NCI-H128 (cell line): Measurements from ENCODE around the gene RACGAP1.
"Not testable (repeated sequence)": the region's sequence is repeated elsewhere in the genome, so short reads cannot be mapped to it uniquely, and the experiment has no call there.

Experiments
- DNase-seq: peaks from one replicate; lab custom pipeline; 2025; ENCODE audit not compliant: unreplicated experiment; lab: John Stamatoyannopoulos, UW

RACGAP1 gene

DNA sequence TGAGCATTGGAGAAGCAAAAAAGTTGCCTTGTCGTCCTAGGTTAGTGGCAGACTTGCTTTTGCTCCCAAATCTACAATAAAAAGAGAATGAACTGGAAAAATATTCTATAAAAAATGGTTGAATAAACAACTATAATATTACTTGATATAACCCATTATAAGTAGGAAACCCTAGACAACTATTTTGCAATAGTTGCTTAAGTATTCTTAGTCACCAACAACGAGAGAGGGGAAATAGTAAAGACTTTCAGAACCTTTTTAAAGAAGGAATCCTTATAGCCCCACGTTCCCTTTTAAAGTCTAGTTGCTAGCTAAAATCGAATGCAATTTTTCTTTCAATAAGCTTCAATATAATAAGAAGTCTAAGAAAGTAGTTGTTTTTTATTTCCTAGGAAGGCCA, 35.0 kb downstream of the RACGAP1 start:
- no peak for DNase-seq

DNA sequence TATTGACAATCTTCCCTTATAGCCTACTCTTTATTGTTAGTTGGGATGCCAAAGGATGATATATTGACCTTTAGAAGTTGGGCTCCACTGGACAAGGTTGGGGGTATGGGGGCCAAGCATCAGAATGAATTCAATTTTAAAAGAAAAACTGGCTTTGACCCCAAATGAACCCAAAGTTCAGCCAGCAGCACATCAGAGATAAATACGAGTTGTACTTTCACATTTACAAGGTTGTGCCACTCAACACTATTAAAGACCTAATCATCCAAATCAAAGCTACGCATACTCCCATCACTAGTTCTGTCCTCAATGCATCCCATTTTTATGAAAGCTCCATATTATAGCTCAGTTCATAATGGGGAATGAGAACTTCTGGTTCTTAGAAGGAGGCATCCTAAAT, 35.9 kb downstream of the RACGAP1 start:
- DNase-seq, result not testable (repeated sequence)

DNA sequence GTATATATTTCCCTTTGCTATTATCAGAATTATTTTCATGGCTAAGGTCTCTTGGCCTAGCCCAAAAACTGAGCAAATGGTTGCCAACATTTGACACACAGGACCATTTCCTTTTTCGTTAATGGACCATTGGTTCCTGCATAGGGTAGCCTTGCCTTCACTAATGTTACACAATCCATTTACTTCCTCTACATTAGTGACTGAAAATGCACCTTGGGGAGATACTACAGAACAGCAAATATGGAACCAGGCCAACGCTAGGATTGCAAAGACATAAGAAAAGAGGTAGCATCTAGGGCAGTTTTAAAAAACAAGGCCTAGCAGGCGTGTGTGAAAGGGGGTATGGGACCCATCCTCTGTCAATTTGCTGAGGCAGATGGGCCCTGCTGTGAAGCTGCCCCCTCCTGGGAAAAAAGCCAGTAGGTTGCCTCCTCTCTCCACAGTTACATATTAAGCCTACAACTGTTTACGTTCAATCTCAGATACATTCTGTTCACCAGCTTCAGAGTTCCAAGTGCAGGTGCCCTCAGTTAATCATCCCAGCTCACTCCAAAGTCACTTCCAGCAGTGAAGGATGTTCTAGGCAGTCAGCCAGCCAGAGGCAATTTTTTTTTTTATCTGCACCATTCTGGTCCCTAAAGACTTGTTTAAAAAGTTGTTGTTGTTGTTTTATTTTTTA, 37.5 kb downstream of the RACGAP1 start:
- DNase-seq, result no peak

DNA sequence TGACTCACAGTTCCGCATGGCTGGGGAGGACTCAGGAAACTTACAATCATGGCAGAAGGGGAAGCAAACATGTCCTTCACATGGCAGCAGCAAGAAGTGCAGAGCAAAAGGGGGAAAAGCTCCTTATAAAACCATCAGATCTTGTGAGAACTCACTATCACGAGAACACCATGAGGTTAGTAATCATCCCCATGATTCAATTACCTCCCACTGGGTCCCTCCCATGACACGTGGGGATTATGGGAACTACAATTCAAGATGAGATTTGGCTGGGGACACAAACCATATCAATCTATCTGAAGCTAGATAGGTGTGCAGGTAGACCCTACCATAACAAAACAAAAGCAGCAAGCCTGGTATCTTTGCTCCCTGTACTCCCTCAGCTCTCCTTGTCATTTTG, 38.8 kb downstream of the RACGAP1 start:
- not testable (repeated sequence) for DNase-seq

DNA sequence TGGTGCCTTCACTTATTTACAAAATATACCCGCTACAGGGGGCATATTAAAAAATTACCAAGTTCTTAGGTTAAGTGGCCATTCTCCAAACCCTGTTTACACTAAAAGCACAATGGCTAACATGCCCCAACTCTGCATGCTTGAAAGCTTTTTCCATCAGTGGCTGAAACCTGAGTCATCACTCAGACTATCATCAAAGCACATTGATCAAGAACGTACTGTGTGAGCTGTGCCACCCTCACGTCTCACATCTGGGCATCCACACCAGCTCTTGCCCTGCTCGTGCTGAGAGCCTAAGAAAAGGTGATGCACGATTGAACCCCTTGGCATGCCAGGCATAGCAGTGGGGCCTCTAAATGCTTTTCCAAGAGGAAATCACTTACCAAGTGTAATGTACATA, 39.3 kb downstream of the RACGAP1 start:
- DNase-seq, result peak; percentile 74

DNA sequence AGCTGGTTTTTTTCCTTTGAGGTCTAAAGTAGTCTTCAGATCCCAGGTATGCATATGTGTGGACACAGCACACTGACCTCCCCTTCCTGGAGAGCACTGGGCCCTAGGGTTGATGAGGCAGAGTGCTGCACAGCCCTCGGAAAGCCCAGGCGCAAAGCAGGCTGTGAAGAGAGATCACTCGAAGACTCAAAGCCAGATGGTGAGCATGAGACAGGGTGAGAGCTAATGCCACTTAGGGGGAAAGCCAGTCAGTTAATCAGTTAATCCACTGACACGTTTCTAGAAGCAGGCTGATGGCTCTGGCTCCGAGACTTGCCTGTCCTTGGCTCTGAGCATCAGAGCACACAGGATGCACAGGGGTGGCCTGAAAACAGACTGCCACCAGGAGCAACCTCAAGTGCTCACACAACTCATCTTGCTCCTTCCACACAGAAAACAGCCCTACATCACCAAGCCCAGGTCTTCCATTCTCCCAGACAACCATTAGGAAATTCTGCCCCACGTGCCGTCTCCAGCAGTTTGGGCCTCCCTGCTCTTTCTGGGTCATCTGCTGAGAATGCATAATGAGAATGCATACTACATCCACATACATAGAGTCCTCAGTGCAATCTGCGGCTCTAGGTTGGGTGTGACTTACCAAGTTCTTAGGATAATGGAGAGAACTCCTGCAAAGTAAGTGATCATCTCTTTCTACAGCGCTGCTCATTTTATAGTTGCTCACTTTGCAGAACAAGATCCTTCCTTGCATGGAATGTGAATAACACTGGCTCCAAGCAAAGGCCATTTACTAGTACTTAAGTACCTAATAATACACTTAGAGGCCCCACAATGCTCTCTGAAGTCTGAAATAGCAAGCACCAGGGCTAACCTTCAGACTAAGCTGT, 40.6 kb downstream of the RACGAP1 start:
- no peak for DNase-seq

DNA sequence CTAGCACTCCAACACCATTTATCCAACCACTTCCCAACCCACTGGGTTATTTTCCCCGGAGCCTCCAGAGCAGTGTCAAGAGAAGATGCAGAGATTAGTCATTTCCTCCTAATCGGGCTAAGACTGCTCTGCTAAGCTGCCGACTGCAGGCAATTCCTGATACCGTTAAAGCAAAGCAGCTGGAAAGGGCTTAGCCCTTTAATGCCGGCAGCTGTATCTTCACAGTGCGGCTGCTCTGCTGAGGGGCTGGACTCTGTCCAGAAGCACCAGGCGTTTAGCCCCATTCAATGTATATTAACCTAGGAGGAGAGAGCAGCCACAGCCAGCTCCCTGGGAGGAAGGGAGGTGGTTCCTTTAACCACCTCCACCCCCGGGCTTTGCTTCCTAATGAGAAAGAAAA, 41.4 kb downstream of the RACGAP1 start:
- no peak for DNase-seq

DNA sequence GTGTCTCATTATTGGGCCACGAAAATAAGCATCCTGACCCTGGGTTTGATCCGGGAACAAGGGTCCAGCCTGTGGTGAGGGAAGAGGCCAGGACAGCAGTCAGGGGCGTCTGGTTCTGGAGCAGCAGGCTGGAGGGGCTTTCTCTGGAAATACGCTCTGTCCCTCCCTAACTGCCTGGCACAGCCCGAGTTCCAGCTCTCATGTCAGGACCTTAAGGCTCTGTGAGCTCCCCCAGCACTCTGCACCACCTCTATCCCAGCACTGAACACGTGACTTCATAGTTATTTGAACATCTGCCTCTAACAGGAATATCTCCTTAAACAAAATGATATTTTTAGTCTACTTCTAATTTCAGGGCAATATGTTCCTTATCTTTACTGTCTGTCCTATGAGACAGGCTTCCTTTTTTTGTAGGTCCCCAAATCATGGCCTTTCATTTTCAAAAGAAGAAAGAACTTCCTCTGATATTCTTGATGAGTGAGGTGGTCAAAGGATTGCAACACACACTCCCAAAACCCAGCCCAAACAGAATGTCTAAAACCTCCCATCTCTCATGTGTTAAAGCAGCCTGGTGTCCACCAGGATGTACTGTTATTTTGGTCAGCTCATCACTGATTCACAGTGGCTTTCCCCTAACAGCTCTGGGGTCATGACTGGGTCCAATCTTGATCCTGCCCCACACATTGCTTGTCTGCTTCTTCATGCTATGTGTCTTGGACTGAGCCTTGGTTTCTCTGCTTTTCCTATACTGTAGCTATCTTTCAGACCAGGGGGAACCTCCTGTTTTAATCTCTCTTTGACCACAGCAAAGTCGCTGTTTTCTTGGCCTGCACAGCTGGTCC, 42.8 kb downstream of the RACGAP1 start:
- DNase-seq, result no peak

DNA sequence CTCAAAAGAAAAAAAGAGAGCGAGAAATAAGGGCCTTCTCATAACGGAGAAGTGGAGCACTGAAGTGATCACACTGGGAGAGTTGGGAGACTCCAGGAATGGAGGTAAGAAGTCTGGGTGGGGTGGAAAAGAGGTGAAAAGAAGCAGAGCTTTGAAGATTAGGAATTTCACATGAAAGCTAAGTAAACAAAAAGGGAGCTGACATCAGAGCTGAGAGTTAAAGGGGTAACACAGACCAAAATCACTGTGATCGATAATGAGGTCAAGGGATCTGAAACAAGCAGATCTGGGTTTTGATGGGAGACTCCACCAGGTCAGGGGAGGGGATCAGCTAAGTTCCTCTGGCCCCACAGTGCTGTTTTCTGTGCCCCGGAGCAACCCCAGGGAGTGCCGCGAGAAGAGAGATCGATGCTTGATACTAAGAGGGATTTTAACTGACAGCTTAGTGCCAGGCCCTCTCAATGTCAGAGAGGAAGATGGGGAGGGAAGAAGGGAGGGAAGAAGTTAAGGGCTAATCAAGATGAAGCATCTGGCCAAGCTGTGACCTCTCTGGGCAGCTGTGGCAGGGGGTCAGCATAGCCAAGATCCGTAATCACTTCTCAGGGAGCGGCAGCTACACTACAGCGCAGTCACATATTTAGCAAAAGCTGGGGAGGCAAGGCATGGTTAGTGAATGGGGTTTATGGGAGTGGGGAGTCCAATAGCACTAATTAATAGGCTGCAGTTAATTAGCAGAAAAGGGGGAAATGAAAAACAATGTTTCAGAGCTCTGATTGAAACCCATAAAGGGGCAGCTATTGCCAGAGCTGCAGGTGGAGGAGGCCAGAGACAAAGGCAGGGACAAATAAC, 44.6 kb downstream of the RACGAP1 start:
- DNase-seq, result no peak

DNA sequence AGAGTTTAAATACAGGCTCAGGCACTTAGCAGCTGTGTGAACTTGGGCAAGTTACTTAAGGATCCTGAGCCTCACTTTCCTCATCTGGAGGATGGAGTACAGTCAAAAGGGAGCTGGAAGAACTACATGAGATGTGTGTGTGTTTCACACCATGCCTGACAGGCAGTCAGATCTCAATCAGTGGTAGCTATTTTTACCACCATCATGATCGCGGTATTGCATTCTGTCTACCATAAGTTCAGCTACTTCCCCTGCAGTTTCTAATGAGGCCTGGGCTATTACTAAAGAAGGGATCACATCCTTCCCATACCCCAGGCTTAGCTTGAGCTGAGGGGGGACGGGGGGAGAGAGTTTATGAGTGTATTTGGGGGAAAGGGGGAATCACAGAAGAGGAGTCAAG, 45.5 kb downstream of the RACGAP1 start:
- DNase-seq, result no peak

DNA sequence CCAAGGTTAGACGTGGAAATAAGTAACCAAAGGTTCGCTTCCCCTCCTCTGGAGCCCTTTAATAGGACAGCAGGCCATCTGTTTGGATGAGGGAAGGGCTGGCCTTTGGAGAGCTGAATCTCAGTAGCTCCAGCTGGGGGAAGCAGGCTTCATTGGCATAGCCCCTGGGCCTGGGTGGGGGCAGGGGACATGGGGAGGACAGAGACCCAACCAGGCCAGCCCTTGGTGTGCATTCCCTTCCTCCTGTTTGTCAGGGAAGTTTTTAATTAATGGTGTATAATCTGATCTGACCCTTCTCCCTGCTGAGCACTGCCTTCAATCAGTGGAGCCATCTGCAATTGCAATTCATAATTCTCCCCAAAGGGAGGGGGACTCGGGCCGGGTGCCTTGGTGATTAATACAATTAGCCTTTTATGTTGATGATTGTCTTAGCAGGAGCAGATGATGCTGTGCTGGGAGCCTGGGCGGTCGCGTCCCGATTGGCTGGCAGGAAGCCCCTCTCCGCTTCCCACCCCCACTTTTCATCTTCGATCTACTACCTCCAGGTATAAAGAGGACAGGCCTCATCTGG, 46.2 kb downstream of the RACGAP1 start:
- DNase-seq, result no peak

DNA sequence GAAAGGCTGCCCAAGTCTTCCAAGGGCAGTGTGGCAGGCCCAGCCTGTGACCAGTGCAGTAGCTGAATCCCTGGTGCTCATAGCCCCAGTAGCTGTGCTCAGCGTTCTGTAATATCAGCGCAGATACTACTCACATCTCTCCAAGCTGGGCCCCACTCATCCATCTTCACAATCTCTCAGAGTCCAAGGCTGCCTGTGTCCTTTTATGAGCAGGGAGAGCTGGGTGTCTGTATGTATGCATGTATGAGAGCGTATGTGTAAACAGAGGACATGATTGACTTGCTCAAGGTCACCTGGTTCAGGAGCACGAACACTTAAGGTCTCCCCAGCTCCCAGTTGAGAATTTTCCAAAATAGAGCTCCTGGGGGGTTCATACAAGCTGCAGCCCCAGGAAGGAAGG, 47.2 kb downstream of the RACGAP1 start:
- DNase-seq, result no peak

DNA sequence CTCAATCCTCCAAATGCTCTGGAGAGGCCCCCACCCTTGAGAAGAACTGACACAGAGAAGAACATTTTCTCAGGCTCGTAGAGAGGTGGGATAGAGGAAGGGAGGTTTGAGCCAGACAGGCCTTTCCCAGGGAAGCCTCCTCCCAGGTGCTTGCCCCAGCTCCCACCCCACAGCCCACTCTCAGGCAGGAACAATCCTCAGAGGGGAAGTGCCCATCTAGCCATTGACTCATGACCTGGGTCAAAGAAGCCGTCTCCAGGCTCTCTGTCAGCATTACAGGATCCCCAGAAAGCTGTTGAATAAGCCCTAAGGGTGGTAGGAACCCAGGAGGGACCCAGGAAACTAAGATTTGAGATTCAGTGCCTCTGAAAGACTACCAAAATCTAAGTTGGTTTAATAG, 48.7 kb downstream of the RACGAP1 start:
- DNase-seq, result no peak

DNA sequence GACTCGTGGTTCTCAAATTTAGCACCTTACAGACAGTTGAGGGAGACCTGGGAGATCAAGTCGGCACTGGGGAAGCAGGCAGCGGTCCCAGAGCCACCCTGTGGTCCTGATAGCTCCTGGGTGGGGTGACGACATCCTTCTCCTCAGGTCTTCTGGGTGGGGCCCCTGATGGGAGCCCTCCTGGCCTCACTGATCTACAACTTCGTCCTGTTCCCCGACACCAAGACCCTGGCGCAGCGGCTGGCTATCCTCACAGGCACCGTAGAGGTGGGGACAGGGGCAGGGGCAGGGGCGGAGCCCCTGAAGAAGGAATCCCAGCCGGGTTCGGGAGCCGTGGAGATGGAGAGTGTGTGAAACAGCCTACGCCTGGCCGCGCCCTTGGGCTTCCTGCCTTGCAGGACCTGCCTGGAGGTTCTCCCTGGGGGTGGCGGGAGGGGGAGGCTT, 50.0 kb downstream of the RACGAP1 start:
- no peak for DNase-seq

DNA sequence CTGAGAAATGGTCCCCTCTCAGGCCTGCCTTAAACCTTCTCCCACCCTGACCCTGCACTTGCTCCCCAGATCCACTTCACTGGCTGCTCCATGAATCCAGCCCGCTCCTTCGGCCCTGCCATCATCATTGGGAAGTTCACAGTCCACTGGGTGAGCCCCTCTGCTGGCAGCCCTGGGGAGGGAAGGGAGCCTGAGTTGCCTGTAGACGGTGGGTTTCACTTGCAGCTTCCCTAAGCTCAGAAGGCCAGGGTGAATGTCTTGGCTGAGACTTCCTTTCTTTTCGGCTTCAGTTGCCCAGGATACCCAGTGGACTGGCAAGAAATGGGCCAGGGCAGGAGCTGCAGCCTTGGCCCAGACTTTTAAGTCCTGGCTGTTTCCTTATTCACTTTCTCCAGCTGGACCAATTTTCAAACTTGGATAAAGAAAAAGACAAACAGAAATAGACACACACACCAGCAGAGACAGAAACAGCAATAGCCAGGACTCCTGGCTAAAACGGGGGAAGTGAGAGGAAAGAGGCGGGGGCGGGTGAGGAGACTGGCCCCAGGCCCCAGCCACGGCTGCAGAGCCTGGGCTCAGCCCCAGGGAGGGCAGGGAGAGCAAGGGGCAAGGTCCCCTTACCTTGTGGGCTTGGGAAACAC, 50.5 kb downstream of the RACGAP1 start:
- DNase-seq, result no peak

DNA sequence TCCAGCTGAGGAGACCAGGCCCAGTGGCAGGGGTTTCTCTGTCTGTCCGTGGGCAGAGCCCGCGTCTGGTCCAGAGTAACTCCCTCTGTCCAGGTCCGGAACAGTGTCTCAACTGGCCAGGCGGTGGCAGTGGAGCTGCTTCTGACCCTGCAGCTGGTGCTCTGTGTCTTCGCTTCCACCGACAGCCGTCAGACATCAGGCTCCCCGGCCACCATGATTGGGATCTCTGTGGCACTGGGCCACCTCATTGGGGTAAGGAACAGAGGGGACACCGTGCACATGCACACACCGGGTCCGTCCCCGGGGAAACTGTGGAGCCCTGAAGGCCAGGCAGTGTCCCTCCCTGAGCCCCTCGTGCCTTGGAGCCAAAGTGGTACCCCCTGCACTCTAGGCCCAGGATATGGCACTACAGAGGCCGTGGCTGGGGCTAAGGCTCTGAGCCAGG, 51.0 kb downstream of the RACGAP1 start:
- DNase-seq, result no peak

DNA sequence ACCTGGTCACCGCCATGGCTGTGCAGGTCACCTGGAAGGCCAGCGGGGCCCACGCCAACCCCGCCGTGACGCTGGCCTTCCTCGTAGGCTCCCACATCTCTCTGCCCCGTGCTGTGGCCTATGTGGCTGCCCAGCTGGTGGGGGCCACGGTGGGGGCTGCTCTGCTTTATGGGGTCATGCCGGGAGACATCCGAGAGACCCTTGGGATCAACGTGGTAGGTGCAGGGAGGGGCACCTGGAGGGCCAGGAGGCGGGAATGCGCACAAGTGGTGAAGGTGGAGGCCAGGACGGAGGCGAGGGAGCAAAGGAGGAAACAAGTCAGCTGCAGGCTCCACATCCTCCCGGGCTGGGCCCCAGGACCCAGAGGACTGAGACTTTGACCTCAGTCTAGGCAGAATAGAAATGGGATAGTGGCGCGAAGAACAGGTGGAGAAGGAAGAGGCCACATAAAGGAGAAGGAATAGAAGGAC, 51.9 kb downstream of the RACGAP1 start:
- DNase-seq, result no peak

DNA sequence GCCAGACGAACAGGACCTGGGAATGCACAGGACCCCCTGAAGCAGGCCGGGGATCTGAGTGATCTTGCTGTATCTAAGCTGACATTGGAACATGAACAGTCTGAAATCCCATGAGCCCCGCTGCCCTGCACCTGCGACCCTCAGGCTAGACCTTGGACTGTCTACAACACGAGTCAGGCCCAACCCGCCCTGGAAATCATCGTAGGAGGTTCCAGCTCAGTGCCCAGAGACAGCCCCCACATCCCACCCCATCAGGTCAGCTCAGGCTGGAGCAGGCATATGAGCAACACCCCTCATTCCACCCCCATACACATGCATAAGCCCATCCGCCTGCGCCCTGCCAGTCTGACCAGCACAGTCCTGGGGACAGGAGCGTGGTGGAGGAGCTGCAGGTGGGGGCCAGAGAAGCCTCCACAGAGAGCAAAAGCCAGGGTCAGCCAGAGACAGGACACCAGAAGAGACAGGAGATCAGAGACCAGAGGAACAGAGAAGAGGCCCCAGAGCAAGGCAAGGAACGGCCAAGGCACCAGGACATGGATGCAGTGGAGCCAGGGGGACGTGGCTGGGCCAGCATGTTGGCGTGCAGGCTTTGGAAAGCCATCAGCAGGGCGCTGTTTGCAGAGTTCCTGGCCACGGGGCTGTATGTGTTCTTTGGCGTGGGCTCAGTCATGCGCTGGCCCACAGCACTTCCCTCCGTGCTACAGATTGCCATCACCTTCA, 52.5 kb downstream of the RACGAP1 start, which contains the start of gene AQP6:
Gene AQP6, plus strand, starts transcription at position 307 of the 720 bp plus-strand sequence. Its CDS starts 227 bp downstream, at position 534.
- no peak for DNase-seq

DNA sequence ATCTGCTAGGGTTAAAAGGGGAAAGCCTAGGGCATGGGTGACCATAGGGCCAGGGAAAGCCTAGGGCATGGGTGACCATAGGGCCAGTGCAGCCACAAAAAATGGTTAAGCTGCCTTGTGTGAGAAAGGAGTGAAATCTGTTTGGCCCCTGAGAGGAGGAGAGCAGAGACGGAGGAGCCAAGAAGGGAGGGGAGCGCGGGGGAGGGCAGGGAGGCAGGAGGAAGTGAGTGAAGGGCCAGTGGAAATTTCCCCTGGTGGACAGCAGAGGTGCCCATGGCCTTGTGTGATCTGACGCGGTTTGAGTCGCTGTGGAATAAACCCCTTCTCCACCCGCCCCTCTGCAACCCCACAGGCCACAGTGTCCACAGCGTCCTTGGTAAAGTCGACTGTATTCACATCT, 53.2 kb downstream of the RACGAP1 start:
- no peak for DNase-seq
